SK-N-SH treated with all-trans-retinoic acid at 6 μM for 48 hours (cell line): ENCODE results near the gene NLGN3.

Source experiments
- ATAC-seq: fragments of 200-7000 bp; cut with Tn5 transposase; 3 replicates; pipeline ENCODE4 v1.9.1; 2020; ENCODE audit warnings: mild to moderate bottlenecking, moderate library complexity
- ARNTL ChIP-seq: fragments of 450-650 bp; formaldehyde crosslinking; IDR thresholded peaks from 2 replicates; pipeline ENCODE4 v1.5.0; 2020; ENCODE audit warnings: low read depth, mild to moderate bottlenecking, moderate library complexity, borderline replicate concordance
- CREB5 ChIP-seq: fragments of 250-450 bp; sonication (Bioruptor Pico); IDR thresholded peaks from 2 replicates; pipeline ENCODE4 v1.5.1; 2020; ENCODE audit warnings: low read depth, mild to moderate bottlenecking, moderate library complexity
- CSDC2 ChIP-seq: fragments of 250-450 bp; sonication (Bioruptor Pico); IDR thresholded peaks from 2 replicates; pipeline ENCODE4 v1.5.0; 2020; ENCODE audit warnings: mild to moderate bottlenecking, moderate library complexity
- CSRNP3 ChIP-seq: fragments of 250-450 bp; sonication (Bioruptor Pico); IDR thresholded peaks from 2 replicates; pipeline ENCODE4 v1.5.1; 2021; ENCODE audit warnings: mild to moderate bottlenecking, moderate library complexity
- ESRRG ChIP-seq: fragments of 250-450 bp; sonication (Bioruptor Pico); IDR thresholded peaks from 2 replicates; pipeline ENCODE4 v1.6.1; 2021; ENCODE audit warnings: mild to moderate bottlenecking
- ISL1 ChIP-seq: fragments of 250-450 bp; sonication (Bioruptor Pico); IDR thresholded peaks from 2 replicates; pipeline ENCODE4 v2.1.2; 2022; ENCODE audit warnings: mild to moderate bottlenecking, moderate library complexity
- PATZ1 ChIP-seq: fragments of 250-450 bp; sonication (Bioruptor Pico); IDR thresholded peaks from 2 replicates; pipeline ENCODE4 v1.8.0; 2020; ENCODE audit warnings: mild to moderate bottlenecking, moderate library complexity, borderline replicate concordance
- POU6F1 ChIP-seq: fragments of 250-450 bp; sonication (Bioruptor Pico); IDR thresholded peaks from 2 replicates; pipeline ENCODE4 v1.8.0; 2021; ENCODE audit warnings: low read depth, mild to moderate bottlenecking, moderate library complexity, borderline replicate concordance
- PPARA ChIP-seq: fragments of 250-450 bp; sonication (Bioruptor Pico); IDR thresholded peaks from 2 replicates; pipeline ENCODE4 v1.5.0; 2020; ENCODE audit warnings: mild to moderate bottlenecking, borderline replicate concordance
- SNAI2 ChIP-seq: fragments of 250-450 bp; sonication (Bioruptor Pico); IDR thresholded peaks from 2 replicates; pipeline ENCODE4 v1.5.0; 2020; ENCODE audit warnings: mild to moderate bottlenecking, moderate library complexity
- TCF4 ChIP-seq: fragments of 250-450 bp; sonication (Bioruptor Pico); IDR thresholded peaks from 2 replicates; pipeline ENCODE4 v1.8.0; 2021; ENCODE audit warnings: mild to moderate bottlenecking, moderate library complexity, borderline replicate concordance
- TOX ChIP-seq: fragments of 250-450 bp; sonication (Bioruptor Pico); IDR thresholded peaks from 2 replicates; pipeline ENCODE4 v1.8.0; 2021; ENCODE audit warnings: mild to moderate bottlenecking, moderate library complexity, borderline replicate concordance
- TSHZ2 ChIP-seq: fragments of 250-450 bp; sonication (Bioruptor Pico); IDR thresholded peaks from 2 replicates; pipeline ENCODE4 v1.5.0; 2020; ENCODE audit warnings: mild to moderate bottlenecking, moderate library complexity
- ZC3H10 ChIP-seq: fragments of 250-450 bp; sonication (Bioruptor Pico); IDR thresholded peaks from 2 replicates; pipeline ENCODE4 v1.5.1; 2021; ENCODE audit warnings: mild to moderate bottlenecking, moderate library complexity
- ZFP30 ChIP-seq: fragments of 450-650 bp; formaldehyde crosslinking; IDR thresholded peaks from 2 replicates; pipeline ENCODE4 v1.5.0; 2022; ENCODE audit warnings: mild to moderate bottlenecking, moderate library complexity
- ZNF70 ChIP-seq: fragments of 450-650 bp; formaldehyde crosslinking; IDR thresholded peaks from 2 replicates; pipeline ENCODE4 v1.5.0; 2020; ENCODE audit warnings: mild to moderate bottlenecking, moderate library complexity
- ZNF8 ChIP-seq: fragments of 450-650 bp; formaldehyde crosslinking; IDR thresholded peaks from 2 replicates; pipeline ENCODE4 v1.5.0; 2020; ENCODE audit warnings: mild to moderate bottlenecking, moderate library complexity

The NLGN3 gene

GRCh38 chrX:71166461-71166860, 21.8 kb downstream of the NLGN3 start (continued):
- no peak for TF ChIP-seq ZNF70 (CRISPR knock-in tag)
- TF ChIP-seq CSDC2 (CRISPR knock-in tag): no peak
- TF ChIP-seq SNAI2 (CRISPR knock-in tag): no peak

- no peak for ATAC-seq
Measured at GRCh38 chrX:71167031-71167781, 22.6 kb downstream of the NLGN3 start.

More at GRCh38 chrX:71167031-71167781, 22.6 kb downstream of the NLGN3 start:
- TF ChIP-seq ZC3H10 (CRISPR knock-in tag): no peak
- no peak for TF ChIP-seq PATZ1 (CRISPR knock-in tag)
- TF ChIP-seq TOX (CRISPR knock-in tag): no peak
- no peak for TF ChIP-seq TCF4 (CRISPR knock-in tag)
- TF ChIP-seq CREB5 (CRISPR knock-in tag): no peak
- no peak for TF ChIP-seq ZNF70 (CRISPR knock-in tag)
- no peak for TF ChIP-seq ISL1 (CRISPR knock-in tag)
- no peak for TF ChIP-seq ZFP30 (CRISPR knock-in tag)
- no peak for TF ChIP-seq CSDC2 (CRISPR knock-in tag)
- no peak for TF ChIP-seq POU6F1 (CRISPR knock-in tag)
- TF ChIP-seq CSRNP3: no peak
- TF ChIP-seq ARNTL (CRISPR knock-in tag): no peak
- no peak for TF ChIP-seq ZNF8 (CRISPR knock-in tag)
- no peak for TF ChIP-seq PPARA (CRISPR knock-in tag)
- TF ChIP-seq TSHZ2 (CRISPR knock-in tag): no peak
- TF ChIP-seq ESRRG: no peak
- TF ChIP-seq, all 23 proteins: peak for 0
